GM12801 (cell line): ENCODE measurements around the gene SOS1.

ENCODE experiments used
- TF ChIP-seq, protein P1 (sequence below): IDR thresholded peaks from one replicate; pipeline ENCODE4 v1.5.1; 2011; ENCODE audit warnings: control low read depth; ENCODE audit not compliant: insufficient read length; ENCODE audit errors: extremely low read depth

The SOS1 gene

DNA sequence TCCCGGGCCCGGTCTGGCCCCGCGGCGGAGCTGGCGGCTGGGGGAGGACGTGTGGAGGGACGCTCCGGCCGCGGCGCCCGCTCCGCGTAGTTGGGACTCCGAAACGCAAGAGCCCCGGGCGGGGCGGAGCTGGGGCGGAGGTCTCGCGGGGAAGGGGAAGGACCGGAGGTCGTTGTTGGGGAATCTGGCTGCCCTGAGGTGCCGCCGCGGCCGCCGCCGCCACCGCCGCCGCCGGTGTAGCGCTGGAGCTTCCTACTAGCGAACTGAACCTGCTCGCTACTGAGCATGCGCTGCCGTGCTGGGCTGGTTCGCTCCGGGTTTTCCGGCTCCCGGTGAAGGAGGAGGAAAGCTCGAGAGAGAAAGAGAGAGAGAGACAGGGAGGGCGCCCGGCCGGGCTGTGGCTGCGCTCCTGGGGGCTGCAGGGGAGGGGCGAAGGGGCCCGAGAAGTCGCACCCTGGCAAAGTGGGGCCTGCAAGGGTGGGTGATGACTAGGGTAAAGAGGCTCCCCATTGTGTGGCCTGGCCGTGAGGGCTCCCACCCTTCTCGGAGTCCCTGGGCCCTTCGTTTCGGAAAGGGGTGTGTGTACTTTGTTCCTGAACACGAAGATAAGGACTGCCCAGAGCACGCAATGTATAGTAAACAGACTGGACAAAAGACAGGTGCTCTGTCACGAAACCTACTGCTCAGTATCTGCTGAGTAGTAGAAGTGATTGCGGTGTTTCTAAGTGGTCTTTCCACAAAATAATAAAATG, at the start of gene SOS1:
Gene SOS1 (minus strand): TSS at position 281 of the 752 bp plus-strand sequence. CDS start 629 bp downstream, outside the sequence.
- TF ChIP-seq, protein P1, sequence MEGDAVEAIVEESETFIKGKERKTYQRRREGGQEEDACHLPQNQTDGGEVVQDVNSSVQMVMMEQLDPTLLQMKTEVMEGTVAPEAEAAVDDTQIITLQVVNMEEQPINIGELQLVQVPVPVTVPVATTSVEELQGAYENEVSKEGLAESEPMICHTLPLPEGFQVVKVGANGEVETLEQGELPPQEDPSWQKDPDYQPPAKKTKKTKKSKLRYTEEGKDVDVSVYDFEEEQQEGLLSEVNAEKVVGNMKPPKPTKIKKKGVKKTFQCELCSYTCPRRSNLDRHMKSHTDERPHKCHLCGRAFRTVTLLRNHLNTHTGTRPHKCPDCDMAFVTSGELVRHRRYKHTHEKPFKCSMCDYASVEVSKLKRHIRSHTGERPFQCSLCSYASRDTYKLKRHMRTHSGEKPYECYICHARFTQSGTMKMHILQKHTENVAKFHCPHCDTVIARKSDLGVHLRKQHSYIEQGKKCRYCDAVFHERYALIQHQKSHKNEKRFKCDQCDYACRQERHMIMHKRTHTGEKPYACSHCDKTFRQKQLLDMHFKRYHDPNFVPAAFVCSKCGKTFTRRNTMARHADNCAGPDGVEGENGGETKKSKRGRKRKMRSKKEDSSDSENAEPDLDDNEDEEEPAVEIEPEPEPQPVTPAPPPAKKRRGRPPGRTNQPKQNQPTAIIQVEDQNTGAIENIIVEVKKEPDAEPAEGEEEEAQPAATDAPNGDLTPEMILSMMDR: no peak

DNA sequence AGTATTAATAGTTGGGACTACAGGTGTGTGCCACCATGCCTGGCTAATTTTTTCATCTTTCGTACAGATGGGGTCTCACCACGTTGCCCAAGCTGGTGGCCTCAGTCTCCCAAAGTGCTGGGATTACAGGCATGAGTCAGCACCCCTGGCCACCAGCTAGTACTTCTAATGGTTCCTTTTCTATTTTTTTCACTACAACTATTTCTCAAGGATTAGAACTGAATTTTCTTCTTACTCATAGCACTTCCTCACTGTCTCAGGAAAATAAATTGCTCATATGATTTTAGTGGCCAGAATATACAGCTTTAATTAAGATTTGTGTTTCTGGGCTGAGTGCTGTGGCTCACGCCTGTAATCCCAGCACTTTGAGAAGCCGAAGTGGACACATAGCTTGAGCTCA, 43.2 kb upstream of the SOS1 start:
- TF ChIP-seq, protein P1: no peak

DNA sequence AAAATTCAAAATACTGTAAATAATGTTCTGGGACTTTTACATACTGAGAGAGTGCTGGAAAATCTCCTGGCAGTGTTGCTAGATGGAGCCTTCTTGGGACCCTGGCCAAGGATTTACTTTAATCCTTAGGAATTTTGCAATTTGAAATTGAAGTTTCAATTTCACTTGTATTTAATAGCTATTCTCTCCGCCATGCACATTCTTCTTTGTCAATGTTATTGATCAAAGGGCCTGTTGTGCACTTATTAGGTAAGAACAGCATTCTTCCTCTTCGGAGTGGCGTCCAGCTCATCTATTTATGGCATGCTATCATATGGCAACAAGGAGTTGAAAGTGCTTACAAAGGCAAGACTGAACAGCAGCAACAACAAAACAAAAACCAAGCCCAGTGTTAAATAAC, 40.1 kb upstream of the SOS1 start:
- TF ChIP-seq, protein P1: no peak

DNA sequence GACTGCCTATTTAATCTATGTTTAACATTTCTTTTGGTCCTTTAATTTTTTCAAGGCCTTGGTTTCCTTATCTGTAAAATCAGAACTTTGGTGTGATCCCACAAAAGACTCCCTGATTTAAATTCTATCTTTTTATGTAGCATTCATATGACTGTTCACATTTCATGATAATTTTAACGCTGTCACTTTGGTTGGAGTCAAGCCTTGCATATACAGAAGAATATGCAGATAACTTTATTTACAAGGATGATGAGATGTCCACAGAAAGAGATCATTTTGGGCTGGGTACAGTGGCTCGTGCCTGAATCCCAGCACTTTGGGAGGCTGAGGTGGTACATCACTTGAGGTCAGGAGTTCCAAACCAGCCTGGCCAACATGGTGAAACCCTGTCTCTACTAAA, 38.4 kb upstream of the SOS1 start:
- TF ChIP-seq, protein P1: no peak

DNA sequence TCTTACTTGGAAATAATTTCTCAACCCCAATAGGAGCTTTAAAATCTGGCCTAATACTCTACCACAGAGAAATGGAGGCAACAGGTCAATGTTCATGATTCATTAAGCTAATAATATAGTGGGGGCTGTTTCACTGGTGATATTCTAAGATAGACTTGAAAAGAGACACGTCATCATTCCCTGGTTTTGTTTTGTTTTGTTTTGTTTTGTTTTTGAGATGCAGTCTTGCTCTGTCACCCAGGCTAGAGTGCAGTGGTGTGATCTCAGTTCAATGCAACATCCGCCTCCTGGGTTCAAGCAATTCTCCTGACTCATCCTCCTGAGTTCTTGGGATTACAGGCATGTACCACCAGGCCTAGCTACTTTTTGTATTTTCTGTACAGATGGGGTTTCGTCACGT, 37.5 kb upstream of the SOS1 start:
- TF ChIP-seq, protein P1: no peak

DNA sequence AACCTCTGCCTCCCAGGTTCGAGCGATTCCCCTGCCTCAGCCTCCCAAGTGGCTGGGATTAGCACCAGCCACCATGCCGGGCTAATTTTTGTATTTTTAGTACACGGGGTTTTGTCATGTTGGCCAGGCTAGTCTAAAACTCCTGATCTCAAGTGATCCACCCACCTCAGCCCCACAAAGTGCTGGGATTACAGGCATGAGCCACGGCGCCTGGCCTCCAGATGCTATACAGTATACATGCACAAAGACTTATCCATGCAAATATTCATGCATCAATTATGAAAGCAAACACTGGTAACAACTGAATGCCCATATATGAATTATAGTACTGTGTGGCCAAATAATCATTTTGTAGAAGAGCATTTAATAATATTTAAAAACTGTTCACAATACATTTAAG, 36.0 kb upstream of the SOS1 start:
- TF ChIP-seq, protein P1: no peak

DNA sequence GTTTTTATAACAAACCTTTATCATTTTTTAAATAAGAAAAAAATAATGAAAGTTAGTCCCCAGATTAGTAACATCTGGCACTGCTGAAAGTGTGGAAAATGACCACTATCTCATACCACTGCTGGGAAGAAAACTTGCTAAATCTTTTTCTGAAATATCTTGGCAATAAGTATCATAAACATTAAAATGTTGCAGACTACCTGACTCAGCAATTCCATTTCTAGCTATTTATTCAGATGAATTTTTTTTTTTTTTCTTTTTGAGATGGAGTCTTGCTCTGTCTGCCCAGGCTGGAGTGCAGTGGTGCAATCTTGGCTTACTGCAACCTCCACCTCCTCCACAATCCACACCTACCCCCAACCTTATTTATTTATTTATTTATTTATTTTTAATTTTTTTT, 35.3 kb upstream of the SOS1 start:
- TF ChIP-seq, protein P1: no peak
